IMR-90 (cell line): ENCODE measurements around the gene ZNF366. TPM values are rescaled to one million over a fixed set of nuclear protein-coding genes. Genes with fewer than 3 reads are reported as not detected.

Experiments used
- ATAC-seq: fragments of 200-7000 bp; cut with Tn5 transposase; 2 replicates; pipeline ENCODE4 v1.9.1; 2020; ENCODE audit warnings: low read depth, mild to moderate bottlenecking, moderate library complexity
- BruUV-seq: library from RNA; stranded (reverse); fragments of 400-500 nt; replicated peaks from 2 replicates; lab custom pipeline; 2021; lab: Mats Ljungman, UMichigan
- CTCF ChIA-PET: fragments of 300-600 bp; formaldehyde crosslinking; extraction: SDS; loops from one replicate; lab custom pipeline; 2021; ENCODE audit warnings: antibody characterized with exemption; lab: Yijun Ruan, JAX
- POLR2A ChIA-PET: fragments of 300-600 bp; sonication (Branson Sonifier 250); formaldehyde crosslinking; loops from one replicate; lab custom pipeline; 2022; ENCODE audit warnings: antibody characterized with exemption; ENCODE audit not compliant: unreplicated experiment; lab: Charles Lee
- DNase-seq: peaks from one replicate; pipeline ENCODE4 v3.0.0; 2013
- H2AFZ ChIP-seq: replicated peaks from 2 replicates; pipeline ENCODE3; 2013; ENCODE audit warnings: low read length, mild to moderate bottlenecking; ENCODE audit not compliant: poor library complexity
- H2AK5ac ChIP-seq: 2 replicates; pipeline ENCODE4 v1.6.1; 2013; ENCODE audit warnings: low read depth, low read length, inconsistent platforms
- H2AK9ac ChIP-seq: replicated peaks from 2 replicates; pipeline ENCODE3; 2013; ENCODE audit warnings: mild to moderate bottlenecking, low read depth, low read length, moderate library complexity; ENCODE audit not compliant: poor library complexity
- H2BK120ac ChIP-seq: 2 replicates; pipeline ENCODE4 v1.6.1; 2013; ENCODE audit warnings: low read depth, low read length, inconsistent platforms
- H2BK15ac ChIP-seq: 3 replicates; pipeline ENCODE4 v1.6.1; 2013; ENCODE audit warnings: low read depth, low read length, inconsistent platforms
- H2BK20ac ChIP-seq: 2 replicates; pipeline ENCODE4 v1.6.1; 2013; ENCODE audit warnings: low read depth, mild to moderate bottlenecking, inconsistent platforms, low read length, moderate library complexity
- H2BK5ac ChIP-seq: 2 replicates; pipeline ENCODE4 v1.6.1; 2013; ENCODE audit warnings: mild to moderate bottlenecking, low read depth, low read length, inconsistent platforms; ENCODE audit not compliant: poor library complexity, severe bottlenecking
- H3K14ac ChIP-seq: replicated peaks from 2 replicates; pipeline ENCODE4 v1.6.1; 2013; ENCODE audit warnings: low read depth, low read length, inconsistent platforms
- H3K18ac ChIP-seq: 2 replicates; pipeline ENCODE4 v1.6.1; 2013; ENCODE audit warnings: low read depth, low read length, control low read depth
- H3K23ac ChIP-seq: 2 replicates; pipeline ENCODE4 v1.6.1; 2013; ENCODE audit warnings: low read depth, low read length, inconsistent platforms
- H3K27ac ChIP-seq: 2 replicates; pipeline ENCODE4 v1.5.1; 2013; ENCODE audit warnings: mild to moderate bottlenecking, control low read depth, low read length; ENCODE audit not compliant: insufficient read depth
- H3K27me3 ChIP-seq: 2 replicates; pipeline ENCODE4 v1.6.1; 2013; ENCODE audit warnings: low read length; ENCODE audit not compliant: control insufficient read depth, insufficient read depth
- H3K36me3 ChIP-seq: 2 replicates; pipeline ENCODE4 v1.6.1; 2013; ENCODE audit warnings: low read length, mixed read lengths; ENCODE audit not compliant: control insufficient read depth, insufficient read depth
- H3K4ac ChIP-seq: 2 replicates; pipeline ENCODE4 v1.6.1; 2013; ENCODE audit warnings: low read depth, low read length, inconsistent platforms
- H3K4me1 ChIP-seq: 2 replicates; pipeline ENCODE4 v1.6.1; 2013; ENCODE audit warnings: low read length, mixed read lengths; ENCODE audit not compliant: control insufficient read depth, insufficient read depth
- H3K4me2 ChIP-seq: 2 replicates; pipeline ENCODE4 v1.6.1; 2013; ENCODE audit warnings: low read depth, mild to moderate bottlenecking, control low read depth, low read length, moderate library complexity
- H3K4me3 ChIP-seq: 2 replicates; pipeline ENCODE4 v1.5.1; 2013; ENCODE audit warnings: low read depth, mild to moderate bottlenecking, control low read depth, low read length, moderate library complexity; ENCODE audit not compliant: insufficient read depth
- H3K56ac ChIP-seq: 2 replicates; pipeline ENCODE4 v1.6.1; 2013; ENCODE audit warnings: low read length, inconsistent platforms; ENCODE audit not compliant: insufficient read depth; ENCODE audit errors: extremely low read depth
- H3K79me1 ChIP-seq, 2 experiments: 2 replicates each; pipeline ENCODE4 v1.6.1; 2013; ENCODE audit warnings: low read length in 2 of 2, inconsistent platforms in 1 of 2, low read depth in 1 of 2
- H3K9ac ChIP-seq: 2 replicates; pipeline ENCODE4 v1.6.1; 2013; ENCODE audit warnings: low read depth, low read length, control low read depth
- H3K9me1 ChIP-seq: 2 replicates; pipeline ENCODE4 v1.6.1; 2013; ENCODE audit warnings: low read length, inconsistent platforms; ENCODE audit not compliant: insufficient read depth
- H3K9me3 ChIP-seq: 2 replicates; pipeline ENCODE4 v1.6.1; 2013; ENCODE audit warnings: low read length; ENCODE audit not compliant: control insufficient read depth, insufficient read depth
- H4K20me1 ChIP-seq: 2 replicates; pipeline ENCODE4 v1.6.1; 2013; ENCODE audit warnings: low read length, inconsistent platforms; ENCODE audit not compliant: insufficient read depth
- H4K5ac ChIP-seq: 2 replicates; pipeline ENCODE4 v1.6.1; 2013; ENCODE audit warnings: mild to moderate bottlenecking, low read depth, low read length, control low read depth
- H4K8ac ChIP-seq, 2 experiments: 2 replicates each; pipeline ENCODE4 v1.6.1; 2013; ENCODE audit warnings: low read depth in 2 of 2, low read length in 2 of 2, control low read depth in 1 of 2, inconsistent platforms in 1 of 2
- H4K91ac ChIP-seq: 2 replicates; pipeline ENCODE4 v1.6.1; 2013; ENCODE audit warnings: low read depth, low read length, inconsistent platforms; ENCODE audit not compliant: insufficient read depth
- CHD1 ChIP-seq: IDR thresholded peaks from 2 replicates; pipeline ENCODE4 v1.6.1; 2012; ENCODE audit warnings: low read depth, low read length, improper control_type of control experiment
- CTCF ChIP-seq: conservative IDR thresholded peaks from 2 replicates; pipeline ENCODE4 v1.5.1; 2012; ENCODE audit warnings: mild to moderate bottlenecking, low read depth, low read length, improper control_type of control experiment
- WGBS, 2 experiments: methylation state at CpG; one replicate each; pipeline versions ENCODE4 v1.1.5 to v1.1.7; 2013; ENCODE audit warnings: missing lambda C conversion rate in 2 of 2; ENCODE audit not compliant: insufficient read length in 1 of 2; ENCODE audit errors: extremely low coverage in 2 of 2; 5-methylcytosine and 5-hydroxymethylcytosine counted together
- dilution Hi-C: fragments of 300-500 bp; cut with HindIII; formaldehyde crosslinking; loops from one replicate; pipeline ENCODE4 v1.14.3; 2018; ENCODE audit warnings: low sequenced_read_pairs; ENCODE audit not compliant: unreplicated experiment
- in situ Hi-C: fragments of 300-500 bp; cut with MboI; formaldehyde crosslinking; loops from 3 replicates; pipeline ENCODE4 v1.14.3; 2019; ENCODE audit warnings: low sequenced_read_pairs, inconsistent platforms, mixed read lengths
- intact Hi-C: fragments of 100-400 bp; cut with micrococcal nuclease; formaldehyde crosslinking; loops from 2 replicates; pipeline ENCODE4 v1.10.0; 2022
- polyA plus RNA-seq, 3 experiments: library from polyadenylated mRNA; depleted of rRNA; stranded (reverse); fragments of >200 nt; gene quantifications; 2 replicates each; pipeline ENCODE4 v1.2.3, GENCODE V29; 2012; ENCODE audit warnings: low replicate concordance in 1 of 3
- total RNA-seq: library from RNA; depleted of rRNA; stranded (reverse); fragments of >200 nt; gene quantifications from 2 replicates; pipeline ENCODE4 v1.2.3, GENCODE V29; 2012

Gene ZNF366
- total and polyA plus RNA-seq, 2 of the 4 experiments (the other 2 are of a cell fraction) = not detected

- Histone ChIP-seq H3K9me3 (no peaks in the 10 kb centered on the region), H3K4me1 (peaks cover 2% of the 10 kb centered on the region; the same call in 1 of the 2 replicates), H3K9ac (no peak overlapping the region), H3K14ac (no peak overlapping the region), H3K56ac (no peak overlapping the region), H4K5ac (no peak overlapping the region), H3K18ac (no peak overlapping the region), H3K4me2 (no peak overlapping the region), H3K36me3 (no peaks in the 10 kb centered on the region), H2BK20ac (no peak overlapping the region), H2BK120ac (no peak overlapping the region), H2AFZ (no peak overlapping the region), H3K27me3 (peaks cover 2% of the 10 kb centered on the region; the same call in 1 of the 2 replicates), H3K4me3 (no peak overlapping the region), H2AK9ac (no peak overlapping the region), H3K27ac (no peak overlapping the region), H2BK15ac (no peak overlapping the region), H4K20me1 (no peaks in the 10 kb centered on the region), H2AK5ac (no peak overlapping the region), H4K8ac (no peak overlapping the region), H3K4ac (no peak overlapping the region), H3K79me1 (no peaks in the 10 kb centered on the region), H2BK5ac (no peak overlapping the region), H3K9me1 (no peaks in the 10 kb centered on the region), H3K23ac (no peak overlapping the region), H4K91ac (no peak overlapping the region)
- ATAC-seq (no peak), DNase-seq (no peak)
- POLR2A ChIA-PET = no interaction called here
- intact Hi-C loops (no loop called here), dilution Hi-C loops (no loop called here), in situ Hi-C loops (no loop called here)
- BruUV-seq = no TSS peak
- TF ChIP-seq CTCF (no peak), CHD1 (no peak)
- WGBS, 2 experiments = no CpG with 5 or more reads among the region's 2 CpGs
- CTCF ChIA-PET = no interaction called here
These were observed 30.9 kb downstream of the ZNF366 start for GRCh38 chr5:72476275-72476674.
